Suprapubic skin (tissue), 4 donors: ENCODE data around the gene ICE1. TPM values are rescaled to one million over a fixed set of nuclear protein-coding genes. Genes with fewer than 3 reads are reported as not detected.

Source experiments
- DNase-seq, 2 donors: peaks; one replicate each; pipeline ENCODE4 v3.0.0-alpha.2; 2019; ENCODE audit warnings: low spot score in 2 of 2
- H3K27ac ChIP-seq: fragments of 200-600 bp; sonication (generic); one replicate; pipeline ENCODE4 v1.5.1; 2019
- H3K27me3 ChIP-seq: fragments of 200-600 bp; sonication (generic); one replicate; pipeline ENCODE4 v1.5.1; 2019
- H3K36me3 ChIP-seq: fragments of 200-600 bp; sonication (generic); one replicate; pipeline ENCODE4 v1.5.1; 2019
- H3K4me1 ChIP-seq: fragments of 200-600 bp; sonication (generic); one replicate; pipeline ENCODE4 v1.5.1; 2019
- H3K4me3 ChIP-seq: fragments of 200-600 bp; sonication (generic); one replicate; pipeline ENCODE4 v1.5.1; 2019; ENCODE audit warnings: mild to moderate bottlenecking
- H3K9me3 ChIP-seq: fragments of 200-600 bp; sonication (generic); one replicate; pipeline ENCODE4 v1.5.1; 2019
- EP300 ChIP-seq: sonication (generic); formaldehyde crosslinking; IDR thresholded peaks from one replicate; pipeline ENCODE4 v1.6.1; 2017; ENCODE audit warnings: antibody characterized with exemption
- POLR2A ChIP-seq, 2 donors: fragments of 450-650 bp; IDR thresholded peaks; one replicate each; pipeline ENCODE4 v1.6.1; 2017; ENCODE audit warnings: antibody characterized with exemption in 2 of 2, mild to moderate bottlenecking in 2 of 2, moderate library complexity in 2 of 2
- POLR2AphosphoS5 ChIP-seq, 3 donors: sonication (generic); formaldehyde crosslinking; IDR thresholded peaks; one replicate each; pipeline ENCODE4 v1.6.1; 2017; ENCODE audit warnings: antibody characterized with exemption in 3 of 3
- WGBS: methylation state at CpG from one replicate; pipeline ENCODE4 v1.1.5; 2018; 5-methylcytosine and 5-hydroxymethylcytosine counted together
- total RNA-seq, 4 donors: library from RNA; depleted of rRNA; stranded (reverse); fragments of >200 nt; gene quantifications; one replicate each; pipeline ENCODE4 v1.1.0, GENCODE V29; 2016
- TF ChIP-seq, protein P1 (sequence below), 2 donors: fragments of 200-600 bp in 1 of 2; fragments of 450-650 bp in 1 of 2; sonication (generic) in 1 of 2; IDR thresholded peaks; one replicate each; pipeline ENCODE4 v1.5.1; 2016 to 2019; ENCODE audit warnings: antibody characterized with exemption in 2 of 2, mild to moderate bottlenecking in 1 of 2, moderate library complexity in 1 of 2

ICE1 gene
- total RNA-seq, 4 donors from 2014 or later, result 17.6 to 27.4 (median 24.1) TPM

- Histone ChIP-seq H3K36me3 (peaks cover 84% of the 10 kb centered on the region), H3K27me3 (no peaks in the 10 kb centered on the region), H3K9me3 (no peaks in the 10 kb centered on the region), H3K4me1 (no peaks in the 10 kb centered on the region), H3K27ac (no peak overlapping the region), H3K4me3 (no peak overlapping the region)
- TF ChIP-seq EP300, result no peak
- no peak for TF ChIP-seq POLR2A (IDR thresholded peaks at IDR 0.05)
- WGBS, result 71% methylated on average over 5 of the region's 5 CpGs
- DNase-seq, result no peak
These were observed 34.4 kb downstream of the ICE1 start for GRCh38 chr5:5456858-5457257.

GRCh38 chr5:5460311-5460710 lies 37.8 kb downstream of the ICE1 start:
- 78% methylated on average over 4 of the region's 4 CpGs for WGBS
- no peak for DNase-seq
- H3K36me3 ChIP-seq, result peaks cover 92% of the 10 kb centered on the region
- TF ChIP-seq POLR2A (IDR thresholded peaks at IDR 0.05) (no peak), EP300 (no peak), POLR2AphosphoS5 (IDR thresholded peaks at IDR 0.05) (no peak)
- TF ChIP-seq, protein P1, sequence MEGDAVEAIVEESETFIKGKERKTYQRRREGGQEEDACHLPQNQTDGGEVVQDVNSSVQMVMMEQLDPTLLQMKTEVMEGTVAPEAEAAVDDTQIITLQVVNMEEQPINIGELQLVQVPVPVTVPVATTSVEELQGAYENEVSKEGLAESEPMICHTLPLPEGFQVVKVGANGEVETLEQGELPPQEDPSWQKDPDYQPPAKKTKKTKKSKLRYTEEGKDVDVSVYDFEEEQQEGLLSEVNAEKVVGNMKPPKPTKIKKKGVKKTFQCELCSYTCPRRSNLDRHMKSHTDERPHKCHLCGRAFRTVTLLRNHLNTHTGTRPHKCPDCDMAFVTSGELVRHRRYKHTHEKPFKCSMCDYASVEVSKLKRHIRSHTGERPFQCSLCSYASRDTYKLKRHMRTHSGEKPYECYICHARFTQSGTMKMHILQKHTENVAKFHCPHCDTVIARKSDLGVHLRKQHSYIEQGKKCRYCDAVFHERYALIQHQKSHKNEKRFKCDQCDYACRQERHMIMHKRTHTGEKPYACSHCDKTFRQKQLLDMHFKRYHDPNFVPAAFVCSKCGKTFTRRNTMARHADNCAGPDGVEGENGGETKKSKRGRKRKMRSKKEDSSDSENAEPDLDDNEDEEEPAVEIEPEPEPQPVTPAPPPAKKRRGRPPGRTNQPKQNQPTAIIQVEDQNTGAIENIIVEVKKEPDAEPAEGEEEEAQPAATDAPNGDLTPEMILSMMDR (IDR thresholded peaks at IDR 0.05), result no peak
- no peak overlapping the region for H3K4me3 ChIP-seq
- no peaks in the 10 kb centered on the region for H3K27me3 ChIP-seq
- no peak overlapping the region for H3K27ac ChIP-seq
- no peaks in the 10 kb centered on the region for H3K9me3 ChIP-seq
- H3K4me1 ChIP-seq, result no peaks in the 10 kb centered on the region

- Histone ChIP-seq H3K4me1 (no peaks in the 10 kb centered on the region), H3K9me3 (no peaks in the 10 kb centered on the region), H3K27ac (no peak overlapping the region), H3K27me3 (no peaks in the 10 kb centered on the region), H3K36me3 (peaks cover 87% of the 10 kb centered on the region), H3K4me3 (no peak overlapping the region)
- TF ChIP-seq, protein P1 (IDR thresholded peaks at IDR 0.05), result no peak
- TF ChIP-seq POLR2A (IDR thresholded peaks at IDR 0.05) (no peak), POLR2AphosphoS5 (IDR thresholded peaks at IDR 0.05) (no peak), EP300 (no peak)
- over 99% methylated on average over 4 of the region's 4 CpGs for WGBS
- no peak for DNase-seq
These were observed 38.5 kb downstream of the ICE1 start for GRCh38 chr5:5461012-5461411.

- H3K27me3 ChIP-seq, result no peaks in the 10 kb centered on the region
- peaks cover 84% of the 10 kb centered on the region for H3K36me3 ChIP-seq
- TF ChIP-seq EP300, result no peak
- no peak for TF ChIP-seq POLR2AphosphoS5 (IDR thresholded peaks at IDR 0.05)
- no peak for TF ChIP-seq POLR2A (IDR thresholded peaks at IDR 0.05)
- TF ChIP-seq, protein P1 (IDR thresholded peaks at IDR 0.05), result no peak
- 95% methylated on average over 18 of the region's 18 CpGs for WGBS
- H3K4me1 ChIP-seq, result no peaks in the 10 kb centered on the region
- no peak overlapping the region for H3K4me3 ChIP-seq
- DNase-seq, result no peak
- no peak overlapping the region for H3K27ac ChIP-seq
- H3K9me3 ChIP-seq, result no peaks in the 10 kb centered on the region
These were observed 41.7 kb downstream of the ICE1 start for GRCh38 chr5:5464036-5464715.

- H3K4me3 ChIP-seq, result no peak overlapping the region
- no peaks in the 10 kb centered on the region for H3K4me1 ChIP-seq
- no peak overlapping the region for H3K27ac ChIP-seq
- H3K27me3 ChIP-seq, result no peaks in the 10 kb centered on the region
- H3K9me3 ChIP-seq, result no peaks in the 10 kb centered on the region
- 96% methylated on average over 5 of the region's 5 CpGs for WGBS
- H3K36me3 ChIP-seq, result peaks cover 70% of the 10 kb centered on the region
- DNase-seq, result no peak
- TF ChIP-seq EP300 (no peak), POLR2A (IDR thresholded peaks at IDR 0.05) (no peak), POLR2AphosphoS5 (IDR thresholded peaks at IDR 0.05) (no peak)
- TF ChIP-seq, protein P1 (IDR thresholded peaks at IDR 0.05), result no peak
These were observed 43.8 kb downstream of the ICE1 start for GRCh38 chr5:5466227-5466626.
